ENCODE results near the gene KIF18B. TPM values are rescaled to one million over a fixed set of nuclear protein-coding genes. Genes with fewer than 3 reads are reported as not detected.

KIF18B gene
- total and polyA plus RNA-seq, 2 of the 13 experiments (the other 11 are each of a cell fraction or from before 2014, with no cell fraction given): 15.2 to 15.3 TPM

GRCh38 chr17:44965481-44966234 is 18.1 kb upstream of the KIF18B start:
- no peak overlapping the region for H3K4me2 ChIP-seq (ENCODE audit: low read depth, low read length)
- no peak overlapping the region for H3K27ac ChIP-seq (ENCODE audit: extremely low read length, insufficient read depth, low read length)
- no peak overlapping the region for H3K4me3 ChIP-seq (replicated peaks in 1 of 3; ENCODE audit: insufficient read depth in 1 of 3, low read depth in 2 of 3, low read length in 3 of 3)
- in situ Hi-C loops (cut with HindIII; ENCODE audit: extremely low pct_ligation_motif_present, low pct_unique_long_range_greater_than_20kb): no loop called here
- no peaks in the 10 kb centered on the region for H3K9me3 ChIP-seq (ENCODE audit: low read length)
- TF ChIP-seq ZNF382 (CRISPR knock-in tag; IDR thresholded peaks at IDR 0.05; ENCODE audit: borderline replicate concordance) (no peak), MNT (IDR thresholded peaks at IDR 0.05) (peak; percentile 87)
- 26% methylated on average over 5 of the region's 5 CpGs for WGBS (ENCODE audit: low lambda C conversion rate)
- no peaks in the 10 kb centered on the region for H3K36me3 ChIP-seq (replicated peaks in 1 of 2; ENCODE audit: control insufficient read depth in 1 of 2, insufficient read depth in 2 of 2, low read length in 2 of 2)
- H3K79me2 ChIP-seq (ENCODE audit: insufficient read depth, low read length): no peaks in the 10 kb centered on the region
- no peak overlapping the region for H2AFZ ChIP-seq (ENCODE audit: low read length)
- intact Hi-C loops (cut with micrococcal nuclease; ENCODE audit: unreplicated experiment): no loop called here
- ATAC-seq (no peak), DNase-seq (ENCODE audit: low spot score) (no peak), FAIRE-seq (no peak)
- BruUV-seq (replicated peaks): no TSS peak
- ChIA-PET POLR2A (no interaction called here), CTCF (ENCODE audit: low intra/inter-chr PET ratio, low total read pairs) (no interaction called here)
- H3K4me1 ChIP-seq (ENCODE audit: insufficient read depth, low read length): peaks cover 32% of the 10 kb centered on the region
- H4K20me1 ChIP-seq (ENCODE audit: insufficient read depth, low read length): no peaks in the 10 kb centered on the region
- no peak overlapping the region for H3K9ac ChIP-seq (ENCODE audit: insufficient read depth, low read depth, low read length)
- peaks cover 30 to 70% of the 10 kb centered on the region in 2 experiments for H3K27me3 ChIP-seq (ENCODE audit: control insufficient read depth in 1 of 2, insufficient read depth in 2 of 2, low read length in 2 of 2)

DNA sequence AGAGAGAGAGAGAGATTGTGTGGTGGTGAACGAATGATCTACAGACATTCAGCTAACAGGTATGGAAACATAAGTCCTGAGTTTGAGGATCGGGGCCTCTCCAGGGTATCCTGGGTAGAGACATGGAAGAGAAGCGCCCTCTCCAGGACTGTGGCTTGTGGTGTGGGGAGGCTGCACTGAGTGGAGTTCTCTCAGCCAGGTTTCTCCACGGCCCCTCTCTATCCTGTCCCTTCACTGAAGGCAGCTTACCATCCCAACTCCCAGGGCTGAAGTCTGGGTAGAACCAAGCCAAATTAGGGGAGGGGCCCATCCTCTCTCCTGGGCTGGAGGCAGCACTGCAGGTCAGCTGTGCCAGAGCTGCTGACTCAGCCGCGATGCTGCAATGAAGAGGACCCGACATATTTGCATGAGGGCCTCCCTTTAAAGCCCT is 14.4 kb upstream of the KIF18B start:
- Histone ChIP-seq H3K79me2 (ENCODE audit: insufficient read depth, low read length) (no peaks in the 10 kb centered on the region), H3K4me2 (ENCODE audit: low read depth, low read length) (peak overlapping the region; percentile 62), H3K9me3 (ENCODE audit: low read length) (no peaks in the 10 kb centered on the region), H4K20me1 (ENCODE audit: insufficient read depth, low read length) (no peaks in the 10 kb centered on the region), H3K4me1 (ENCODE audit: insufficient read depth, low read length) (peaks cover 21% of the 10 kb centered on the region), H3K27me3 (ENCODE audit: control insufficient read depth in 1 of 2, insufficient read depth in 2 of 2, low read length in 2 of 2) (peaks cover 8 to 40% of the 10 kb centered on the region in 2 experiments), H3K36me3 (replicated peaks in 1 of 2; ENCODE audit: control insufficient read depth in 1 of 2, insufficient read depth in 2 of 2, low read length in 2 of 2) (no peaks in the 10 kb centered on the region), H3K4me3 (replicated peaks in 1 of 3; ENCODE audit: insufficient read depth in 1 of 3, low read depth in 2 of 3, low read length in 3 of 3) (peak overlapping the region in 1 of 3 experiments; percentile 21; a peak in 1 of 6 replicates), H2AFZ (ENCODE audit: low read length) (no peak overlapping the region), H3K9ac (ENCODE audit: insufficient read depth, low read depth, low read length) (no peak overlapping the region), H3K27ac (ENCODE audit: extremely low read length, insufficient read depth, low read length) (no peak overlapping the region)
- DNase-seq (ENCODE audit: low spot score): peak; percentile 49
- in situ Hi-C loops (cut with HindIII; ENCODE audit: extremely low pct_ligation_motif_present, low pct_unique_long_range_greater_than_20kb) (loop anchor here (5.0 kb wide), 1 partner anchor 40 kb away; no protein-coding TSS in a partner anchor), intact Hi-C loops (cut with micrococcal nuclease; ENCODE audit: unreplicated experiment) (loop anchor here (2.0 kb wide), 1 partner anchor 41 kb away; no protein-coding TSS in a partner anchor)
- FAIRE-seq: peak; percentile 61
- no TSS peak for BruUV-seq (replicated peaks)
- POLR2A ChIA-PET: interaction anchor here (0.7 kb wide), 1 partner anchor 18 kb away, joined by 3 read pairs; no protein-coding TSS in a partner anchor
- WGBS (ENCODE audit: low lambda C conversion rate): 0% methylated on average over 7 of the region's 7 CpGs
- CTCF ChIA-PET (ENCODE audit: low intra/inter-chr PET ratio, low total read pairs): no interaction called here
- peak; percentile 91 for ATAC-seq
- TF ChIP-seq HIVEP1 (CRISPR knock-in tag; IDR thresholded peaks at IDR 0.05) (no peak), ERF (CRISPR knock-in tag; IDR thresholded peaks at IDR 0.05) (no peak), TP53 (CRISPR knock-in tag; conservative IDR thresholded peaks at IDR 0.05) (no peak), ZXDC (CRISPR knock-in tag; IDR thresholded peaks at IDR 0.05) (no peak), ZNF317 (CRISPR knock-in tag; IDR thresholded peaks at IDR 0.05) (peak; percentile 59; the same call in 1 of the 2 replicates), ZNF296 (CRISPR knock-in tag; conservative IDR thresholded peaks at IDR 0.05) (no peak), ZNF12 (CRISPR knock-in tag; IDR thresholded peaks at IDR 0.05) (peak; percentile 35; the same call in 1 of the 2 replicates), SATB2 (CRISPR knock-in tag; IDR thresholded peaks at IDR 0.05) (no peak)
- TF ChIP-seq, protein P1, sequence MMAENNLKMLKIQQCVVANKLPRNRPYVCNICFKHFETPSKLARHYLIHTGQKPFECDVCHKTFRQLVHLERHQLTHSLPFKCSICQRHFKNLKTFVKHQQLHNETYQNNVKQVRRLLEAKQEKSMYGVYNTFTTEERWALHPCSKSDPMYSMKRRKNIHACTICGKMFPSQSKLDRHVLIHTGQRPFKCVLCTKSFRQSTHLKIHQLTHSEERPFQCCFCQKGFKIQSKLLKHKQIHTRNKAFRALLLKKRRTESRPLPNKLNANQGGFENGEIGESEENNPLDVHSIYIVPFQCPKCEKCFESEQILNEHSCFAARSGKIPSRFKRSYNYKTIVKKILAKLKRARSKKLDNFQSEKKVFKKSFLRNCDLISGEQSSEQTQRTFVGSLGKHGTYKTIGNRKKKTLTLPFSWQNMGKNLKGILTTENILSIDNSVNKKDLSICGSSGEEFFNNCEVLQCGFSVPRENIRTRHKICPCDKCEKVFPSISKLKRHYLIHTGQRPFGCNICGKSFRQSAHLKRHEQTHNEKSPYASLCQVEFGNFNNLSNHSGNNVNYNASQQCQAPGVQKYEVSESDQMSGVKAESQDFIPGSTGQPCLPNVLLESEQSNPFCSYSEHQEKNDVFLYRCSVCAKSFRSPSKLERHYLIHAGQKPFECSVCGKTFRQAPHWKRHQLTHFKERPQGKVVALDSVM (CRISPR knock-in tag; IDR thresholded peaks at IDR 0.05): no peak
